ENCODE measurements around the gene ANO7. TPM values are rescaled to one million over a fixed set of nuclear protein-coding genes. Genes with fewer than 3 reads are reported as not detected.

ANO7 gene
- total and polyA plus RNA-seq, 4 donors: 0.89 to 3.1 (median 1.7) TPM

GRCh38 chr2:241237949-241238371, 49.5 kb downstream of the ANO7 start:
- WGBS (ENCODE audit: insufficient coverage): 90% methylated on average over 11 of the region's 12 CpGs
- Histone ChIP-seq H3K4me3 (ENCODE audit: low read depth, low read length) (no peak overlapping the region), H3K27me3 (ENCODE audit: control insufficient read depth, insufficient read depth, low read length) (no peaks in the 10 kb centered on the region), H3K36me3 (ENCODE audit: control insufficient read depth, insufficient read depth, low read length) (peaks cover 95% of the 10 kb centered on the region), H3K27ac (ENCODE audit: low read depth, low read length) (no peak overlapping the region), H3K4me1 (ENCODE audit: control insufficient read depth, insufficient read depth, low read length) (no peaks in the 10 kb centered on the region), H3K9me3 (ENCODE audit: control insufficient read depth, insufficient read depth, low read length) (no peaks in the 10 kb centered on the region)
- no peak for DNase-seq (ENCODE audit: low read depth in 4 of 6, low spot score in 6 of 6)

GRCh38 chr2:241238693-241239198, 50.3 kb downstream of the ANO7 start:
- Histone ChIP-seq H3K27ac (ENCODE audit: low read depth, low read length) (no peak overlapping the region), H3K27me3 (ENCODE audit: control insufficient read depth, insufficient read depth, low read length) (no peaks in the 10 kb centered on the region), H3K4me1 (ENCODE audit: control insufficient read depth, insufficient read depth, low read length) (no peaks in the 10 kb centered on the region), H3K9me3 (ENCODE audit: control insufficient read depth, insufficient read depth, low read length) (no peaks in the 10 kb centered on the region), H3K36me3 (ENCODE audit: control insufficient read depth, insufficient read depth, low read length) (peaks cover 92% of the 10 kb centered on the region), H3K4me3 (ENCODE audit: low read depth, low read length) (no peak overlapping the region)
- 84% methylated on average over 2 of the region's 5 CpGs for whole genome bisulfite sequencing (ENCODE audit: insufficient coverage)
- no peak for DNase-seq (ENCODE audit: low read depth in 4 of 6, low spot score in 6 of 6)

GRCh38 chr2:241239552-241240202, 51.2 kb downstream of the ANO7 start:
- Histone ChIP-seq H3K4me3 (ENCODE audit: low read depth, low read length) (no peak overlapping the region), H3K9me3 (ENCODE audit: control insufficient read depth, insufficient read depth, low read length) (no peaks in the 10 kb centered on the region), H3K27ac (ENCODE audit: low read depth, low read length) (no peak overlapping the region), H3K4me1 (ENCODE audit: control insufficient read depth, insufficient read depth, low read length) (no peaks in the 10 kb centered on the region), H3K36me3 (ENCODE audit: control insufficient read depth, insufficient read depth, low read length) (peaks cover 83% of the 10 kb centered on the region), H3K27me3 (ENCODE audit: control insufficient read depth, insufficient read depth, low read length) (no peaks in the 10 kb centered on the region)
- DNase-seq (ENCODE audit: low read depth in 4 of 6, low spot score in 6 of 6): no peak
- 98% methylated on average over 23 of the region's 28 CpGs for WGBS (ENCODE audit: insufficient coverage)

DNA sequence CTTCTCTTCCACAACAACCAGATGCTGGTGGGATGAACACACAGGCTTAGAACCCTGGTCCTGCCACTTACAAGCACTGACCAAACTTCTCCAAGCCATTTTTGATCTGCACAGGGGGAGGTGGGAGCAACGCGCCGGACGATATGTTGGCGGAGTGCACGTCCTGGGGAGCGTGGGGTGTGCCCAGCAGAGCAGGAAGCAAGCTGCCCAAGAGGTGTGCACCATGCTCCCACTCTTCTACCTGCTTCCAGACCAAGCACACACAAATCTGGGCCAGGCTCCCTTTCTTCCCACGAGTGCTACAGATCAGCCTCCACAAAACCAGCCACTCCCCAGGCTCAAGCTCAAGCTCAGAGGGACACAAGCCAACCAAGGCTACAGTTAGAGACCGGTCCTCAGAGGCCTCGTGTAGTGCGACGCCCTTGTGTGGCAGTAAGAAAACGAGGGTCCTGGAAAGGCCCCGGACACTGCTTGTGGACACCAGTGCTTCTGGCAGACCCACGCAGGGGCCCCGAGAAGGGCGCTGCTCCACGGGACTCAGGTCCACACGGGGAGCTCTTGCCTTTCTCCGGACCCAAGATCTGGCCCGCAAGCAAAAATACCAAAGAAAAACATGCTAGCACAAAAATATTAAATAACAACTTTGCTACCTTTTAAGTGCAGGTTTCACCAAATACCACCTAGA, 52.0 kb downstream of the ANO7 start:
- no peaks in the 10 kb centered on the region for H3K9me3 ChIP-seq (ENCODE audit: control insufficient read depth, insufficient read depth, low read length)
- no peaks in the 10 kb centered on the region for H3K27me3 ChIP-seq (ENCODE audit: control insufficient read depth, insufficient read depth, low read length)
- no peak overlapping the region for H3K27ac ChIP-seq (ENCODE audit: low read depth, low read length)
- peaks cover 80% of the 10 kb centered on the region for H3K36me3 ChIP-seq (ENCODE audit: control insufficient read depth, insufficient read depth, low read length)
- 92% methylated on average over 18 of the region's 21 CpGs for WGBS (ENCODE audit: insufficient coverage)
- no peak for DNase-seq (ENCODE audit: low read depth in 4 of 6, low spot score in 6 of 6)
- no peak overlapping the region for H3K4me3 ChIP-seq (ENCODE audit: low read depth, low read length)
- H3K4me1 ChIP-seq (ENCODE audit: control insufficient read depth, insufficient read depth, low read length): no peaks in the 10 kb centered on the region

- Histone ChIP-seq H3K36me3 (ENCODE audit: control insufficient read depth, insufficient read depth, low read length) (peaks cover 79% of the 10 kb centered on the region), H3K27ac (ENCODE audit: low read depth, low read length) (no peak overlapping the region), H3K9me3 (ENCODE audit: control insufficient read depth, insufficient read depth, low read length) (no peaks in the 10 kb centered on the region), H3K4me3 (ENCODE audit: low read depth, low read length) (no peak overlapping the region), H3K4me1 (ENCODE audit: control insufficient read depth, insufficient read depth, low read length) (no peaks in the 10 kb centered on the region), H3K27me3 (ENCODE audit: control insufficient read depth, insufficient read depth, low read length) (no peaks in the 10 kb centered on the region)
- no peak for DNase-seq (ENCODE audit: low read depth in 4 of 6, low spot score in 6 of 6)
- no CpG with 5 or more reads among the region's 4 CpGs for WGBS (ENCODE audit: insufficient coverage)
Measured at GRCh38 chr2:241241669-241242068, 53.2 kb downstream of the ANO7 start.

GRCh38 chr2:241242306-241242705, 53.8 kb downstream of the ANO7 start:
- Histone ChIP-seq H3K36me3 (ENCODE audit: control insufficient read depth, insufficient read depth, low read length) (peaks cover 79% of the 10 kb centered on the region), H3K27ac (ENCODE audit: low read depth, low read length) (no peak overlapping the region)
- WGBS (ENCODE audit: insufficient coverage): 74% methylated on average over 12 of the region's 14 CpGs

GRCh38 chr2:241244368-241244767, 55.9 kb downstream of the ANO7 start:
- whole genome bisulfite sequencing (ENCODE audit: insufficient coverage): 100% methylated on average over 1 of the region's 6 CpGs
- no peak for DNase-seq (ENCODE audit: low read depth in 4 of 6, low spot score in 6 of 6)
- peaks cover 80% of the 10 kb centered on the region for H3K36me3 ChIP-seq (ENCODE audit: control insufficient read depth, insufficient read depth, low read length)

More at GRCh38 chr2:241242306-241242705, 53.8 kb downstream of the ANO7 start:
- no peaks in the 10 kb centered on the region for H3K27me3 ChIP-seq (ENCODE audit: control insufficient read depth, insufficient read depth, low read length)
- H3K9me3 ChIP-seq (ENCODE audit: control insufficient read depth, insufficient read depth, low read length): no peaks in the 10 kb centered on the region
- DNase-seq (ENCODE audit: low read depth in 4 of 6, low spot score in 6 of 6): no peak
- no peaks in the 10 kb centered on the region for H3K4me1 ChIP-seq (ENCODE audit: control insufficient read depth, insufficient read depth, low read length)
- no peak overlapping the region for H3K4me3 ChIP-seq (ENCODE audit: low read depth, low read length)

GRCh38 chr2:241248289-241248688, 59.8 kb downstream of the ANO7 start:
- H3K4me1 ChIP-seq (ENCODE audit: control insufficient read depth, insufficient read depth, low read length): no peaks in the 10 kb centered on the region
- peaks cover 80% of the 10 kb centered on the region for H3K36me3 ChIP-seq (ENCODE audit: control insufficient read depth, insufficient read depth, low read length)
- H3K9me3 ChIP-seq (ENCODE audit: control insufficient read depth, insufficient read depth, low read length): no peaks in the 10 kb centered on the region
- H3K4me3 ChIP-seq (ENCODE audit: low read depth, low read length): no peak overlapping the region
- no peak for DNase-seq (ENCODE audit: low read depth in 4 of 6, low spot score in 6 of 6)
- WGBS (ENCODE audit: insufficient coverage): 94% methylated on average over 10 of the region's 11 CpGs
- no peak overlapping the region for H3K27ac ChIP-seq (ENCODE audit: low read depth, low read length)
- H3K27me3 ChIP-seq (ENCODE audit: control insufficient read depth, insufficient read depth, low read length): no peaks in the 10 kb centered on the region

More at GRCh38 chr2:241244368-241244767, 55.9 kb downstream of the ANO7 start:
- Histone ChIP-seq H3K27ac (ENCODE audit: low read depth, low read length) (no peak overlapping the region), H3K4me3 (ENCODE audit: low read depth, low read length) (no peak overlapping the region), H3K27me3 (ENCODE audit: control insufficient read depth, insufficient read depth, low read length) (no peaks in the 10 kb centered on the region), H3K9me3 (ENCODE audit: control insufficient read depth, insufficient read depth, low read length) (no peaks in the 10 kb centered on the region), H3K4me1 (ENCODE audit: control insufficient read depth, insufficient read depth, low read length) (no peaks in the 10 kb centered on the region)

DNA sequence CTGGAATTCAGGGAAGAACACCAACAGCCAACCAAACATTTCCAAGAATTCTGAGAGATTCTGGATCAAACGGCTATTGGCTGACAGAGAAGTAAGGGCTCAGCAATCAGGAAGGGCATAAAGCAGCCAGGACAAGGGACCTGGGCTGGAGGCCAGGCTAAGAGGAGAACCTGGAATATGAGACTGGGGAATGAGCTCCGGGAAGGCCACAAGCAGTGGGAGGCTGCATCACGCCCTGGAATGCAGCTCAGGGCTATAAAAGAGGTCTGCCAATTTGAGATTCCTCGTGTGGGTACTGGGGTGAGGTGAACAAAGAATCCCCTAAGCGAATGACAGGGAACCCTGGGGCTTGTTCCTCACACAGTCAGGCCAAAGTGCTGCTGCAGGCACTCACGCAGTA, 60.4 kb downstream of the ANO7 start:
- WGBS (ENCODE audit: insufficient coverage): 81% methylated on average over 6 of the region's 6 CpGs
- Histone ChIP-seq H3K27ac (ENCODE audit: low read depth, low read length) (no peak overlapping the region), H3K36me3 (ENCODE audit: control insufficient read depth, insufficient read depth, low read length) (peaks cover 82% of the 10 kb centered on the region), H3K4me1 (ENCODE audit: control insufficient read depth, insufficient read depth, low read length) (no peaks in the 10 kb centered on the region), H3K4me3 (ENCODE audit: low read depth, low read length) (no peak overlapping the region), H3K27me3 (ENCODE audit: control insufficient read depth, insufficient read depth, low read length) (no peaks in the 10 kb centered on the region), H3K9me3 (ENCODE audit: control insufficient read depth, insufficient read depth, low read length) (no peaks in the 10 kb centered on the region)
- no peak for DNase-seq (ENCODE audit: low read depth in 4 of 6, low spot score in 6 of 6)

DNA sequence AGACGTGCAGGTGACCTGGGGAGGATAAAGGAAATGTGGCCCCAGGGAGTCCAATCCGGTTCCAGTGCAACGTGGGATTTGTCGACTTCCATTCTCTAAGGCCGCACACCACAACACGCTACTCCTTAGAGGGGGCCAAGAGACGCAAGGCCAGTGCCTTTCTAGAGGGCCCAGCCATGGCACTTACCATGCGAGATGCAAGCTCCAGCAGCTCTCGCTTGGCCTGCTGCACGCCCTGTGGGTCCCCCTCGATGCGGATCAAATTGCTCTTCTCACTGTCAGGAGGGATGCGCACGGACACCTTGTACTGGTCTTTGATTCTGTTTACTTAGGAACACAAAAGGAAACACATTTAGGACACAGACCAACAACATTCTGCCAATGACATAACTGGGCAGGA, 61.2 kb downstream of the ANO7 start:
- Histone ChIP-seq H3K4me3 (ENCODE audit: low read depth, low read length) (no peak overlapping the region), H3K4me1 (ENCODE audit: control insufficient read depth, insufficient read depth, low read length) (no peaks in the 10 kb centered on the region), H3K9me3 (ENCODE audit: control insufficient read depth, insufficient read depth, low read length) (no peaks in the 10 kb centered on the region), H3K27me3 (ENCODE audit: control insufficient read depth, insufficient read depth, low read length) (no peaks in the 10 kb centered on the region), H3K27ac (ENCODE audit: low read depth, low read length) (no peak overlapping the region), H3K36me3 (ENCODE audit: control insufficient read depth, insufficient read depth, low read length) (peaks cover 88% of the 10 kb centered on the region)
- 93% methylated on average over 14 of the region's 14 CpGs for WGBS (ENCODE audit: insufficient coverage)
- DNase-seq (ENCODE audit: low read depth in 4 of 6, low spot score in 6 of 6): no peak
